Measurements from ENCODE around the gene PSIP1. TPM values are rescaled to one million over a fixed set of nuclear protein-coding genes. Genes with fewer than 3 reads are reported as not detected.

The PSIP1 gene
- total and polyA plus RNA-seq, 2 donors (not counting 1 experiment from before 2014, with no cell fraction given): 19.7 to 124 TPM

GRCh38 chr9:15501179-15501578, 9.6 kb downstream of the PSIP1 start:
- Mint-ChIP-seq H3K4me3 (no peak overlapping the region), H3K27me3 (no peaks in the 10 kb centered on the region), H3K4me1 (peaks cover 30% of the 10 kb centered on the region), H3K27ac (no peak overlapping the region), H3K9me3 (ENCODE audit: insufficient read depth) (no peaks in the 10 kb centered on the region)
- TF ChIP-seq EZH2 (IDR thresholded peaks at IDR 0.05; ENCODE audit: borderline replicate concordance, insufficient read depth, low read depth, low read length, poor library complexity, severe bottlenecking): no peak
- no peak for TF ChIP-seq CTCF (IDR thresholded peaks at IDR 0.05)
- Histone ChIP-seq H3K9me3 (ENCODE audit: control extremely low read depth in 1 of 3, control insufficient read depth in 2 of 3, insufficient read depth in 1 of 3, low read length in 2 of 3) (no peaks in the 10 kb centered on the region), H3K36me3 (replicated peaks in 1 of 2; ENCODE audit: control extremely low read depth in 1 of 2, control insufficient read depth in 1 of 2, extremely low read depth in 1 of 2, insufficient read depth in 2 of 2, low read length in 1 of 2) (peaks cover 5 to 47% of the 10 kb centered on the region in 2 experiments), H3K4me3 (ENCODE audit: control extremely low read depth in 1 of 5, extremely low read depth in 1 of 5, insufficient read depth in 1 of 5, low read depth in 2 of 5, low read length in 4 of 5) (no peak overlapping the region), H3K4me2 (replicated peaks; ENCODE audit: low read depth, low read length, poor library complexity, severe bottlenecking) (no peak overlapping the region), H3K27me3 (replicated peaks in 1 of 4; ENCODE audit: control extremely low read depth in 1 of 4, control insufficient read depth in 3 of 4, insufficient read depth in 4 of 4, low read length in 3 of 4) (no peaks in the 10 kb centered on the region), H3K27ac (ENCODE audit: low read length in 2 of 2) (no peak overlapping the region), H2AFZ (ENCODE audit: insufficient read depth, low read depth, low read length, poor library complexity, severe bottlenecking) (no peak overlapping the region), H3K79me2 (ENCODE audit: control insufficient read depth, insufficient read depth, low read length) (peaks cover 84% of the 10 kb centered on the region), H4K20me1 (ENCODE audit: control insufficient read depth, insufficient read depth, low read length, poor library complexity, severe bottlenecking) (peaks cover 53% of the 10 kb centered on the region), H3K4me1 (ENCODE audit: control insufficient read depth in 2 of 2, insufficient read depth in 2 of 2, low read length in 2 of 2) (peaks cover 0 to 6% of the 10 kb centered on the region in 2 donors), H3K9ac (ENCODE audit: low read length) (no peak overlapping the region)
- ATAC-seq (ENCODE audit: low read depth) (no peak), DNase-seq (no peak)
- POLR2A ChIA-PET: no interaction called here
- 77% methylated on average over 5 of the region's 6 CpGs for WGBS (ENCODE audit: insufficient coverage)
- CTCF ChIA-PET: interaction anchor here (1.1 kb wide), 1 partner anchor 105 kb away, joined by 4 read pairs; no protein-coding TSS in a partner anchor
- intact Hi-C loops (cut with micrococcal nuclease): no loop called here

GRCh38 chr9:15499139-15499538, 11.6 kb downstream of the PSIP1 start:
- intact Hi-C loops (cut with micrococcal nuclease): loop anchor here (5.0 kb wide), 1 partner anchor 37 kb away; no protein-coding TSS in a partner anchor
- H3K4me1 Mint-ChIP-seq: peaks cover 31% of the 10 kb centered on the region
- no peaks in the 10 kb centered on the region for H3K27me3 ChIP-seq (replicated peaks in 1 of 4; ENCODE audit: control extremely low read depth in 1 of 4, control insufficient read depth in 3 of 4, insufficient read depth in 4 of 4, low read length in 3 of 4)
- DNase-seq: no peak
- H3K4me3 Mint-ChIP-seq: no peak overlapping the region
- no peak overlapping the region for H3K9ac ChIP-seq (ENCODE audit: low read length)
- no peak for ATAC-seq (ENCODE audit: low read depth)
- no peaks in the 10 kb centered on the region for H3K4me1 ChIP-seq (ENCODE audit: control insufficient read depth in 2 of 2, insufficient read depth in 2 of 2, low read length in 2 of 2)
- H3K27me3 Mint-ChIP-seq: no peaks in the 10 kb centered on the region
- peaks cover 5 to 34% of the 10 kb centered on the region in 2 experiments for H3K36me3 ChIP-seq (replicated peaks in 1 of 2; ENCODE audit: control extremely low read depth in 1 of 2, control insufficient read depth in 1 of 2, extremely low read depth in 1 of 2, insufficient read depth in 2 of 2, low read length in 1 of 2)
- no peak overlapping the region for H3K27ac Mint-ChIP-seq
- peaks cover 50% of the 10 kb centered on the region for H4K20me1 ChIP-seq (ENCODE audit: control insufficient read depth, insufficient read depth, low read length, poor library complexity, severe bottlenecking)
- TF ChIP-seq CTCF (IDR thresholded peaks at IDR 0.05) (no peak), EZH2 (IDR thresholded peaks at IDR 0.05; ENCODE audit: borderline replicate concordance, insufficient read depth, low read depth, low read length, poor library complexity, severe bottlenecking) (no peak)
- no peak overlapping the region for H3K4me2 ChIP-seq (replicated peaks; ENCODE audit: low read depth, low read length, poor library complexity, severe bottlenecking)
- WGBS (ENCODE audit: insufficient coverage): no CpG with 5 or more reads among the region's 2 CpGs
- H2AFZ ChIP-seq (ENCODE audit: insufficient read depth, low read depth, low read length, poor library complexity, severe bottlenecking): no peak overlapping the region
- no peaks in the 10 kb centered on the region for H3K9me3 Mint-ChIP-seq (ENCODE audit: insufficient read depth)
- H3K4me3 ChIP-seq (ENCODE audit: control extremely low read depth in 1 of 5, extremely low read depth in 1 of 5, insufficient read depth in 1 of 5, low read depth in 2 of 5, low read length in 4 of 5): no peak overlapping the region
- H3K79me2 ChIP-seq (ENCODE audit: control insufficient read depth, insufficient read depth, low read length): peaks cover 71% of the 10 kb centered on the region
- POLR2A ChIA-PET: interaction anchor here (0.6 kb wide), 1 partner anchor 238 kb away, joined by 3 read pairs; no protein-coding TSS in a partner anchor
- no peaks in the 10 kb centered on the region for H3K9me3 ChIP-seq (ENCODE audit: control extremely low read depth in 1 of 3, control insufficient read depth in 2 of 3, insufficient read depth in 1 of 3, low read length in 2 of 3)
- no peak overlapping the region for H3K27ac ChIP-seq (ENCODE audit: low read length in 2 of 2)
- CTCF ChIA-PET: interaction anchor here (1.0 to 1.7 kb wide), 2 partner anchors 13 to 107 kb away, joined by 3 read pairs; no protein-coding TSS in a partner anchor

All from B cell (primary cell).